ENCODE data around the gene PIEZO2. TPM values are rescaled to one million over a fixed set of nuclear protein-coding genes. Genes with fewer than 3 reads are reported as not detected.

PIEZO2 gene
- polyA plus RNA-seq, 1 experiment, result 2.8 TPM

DNA sequence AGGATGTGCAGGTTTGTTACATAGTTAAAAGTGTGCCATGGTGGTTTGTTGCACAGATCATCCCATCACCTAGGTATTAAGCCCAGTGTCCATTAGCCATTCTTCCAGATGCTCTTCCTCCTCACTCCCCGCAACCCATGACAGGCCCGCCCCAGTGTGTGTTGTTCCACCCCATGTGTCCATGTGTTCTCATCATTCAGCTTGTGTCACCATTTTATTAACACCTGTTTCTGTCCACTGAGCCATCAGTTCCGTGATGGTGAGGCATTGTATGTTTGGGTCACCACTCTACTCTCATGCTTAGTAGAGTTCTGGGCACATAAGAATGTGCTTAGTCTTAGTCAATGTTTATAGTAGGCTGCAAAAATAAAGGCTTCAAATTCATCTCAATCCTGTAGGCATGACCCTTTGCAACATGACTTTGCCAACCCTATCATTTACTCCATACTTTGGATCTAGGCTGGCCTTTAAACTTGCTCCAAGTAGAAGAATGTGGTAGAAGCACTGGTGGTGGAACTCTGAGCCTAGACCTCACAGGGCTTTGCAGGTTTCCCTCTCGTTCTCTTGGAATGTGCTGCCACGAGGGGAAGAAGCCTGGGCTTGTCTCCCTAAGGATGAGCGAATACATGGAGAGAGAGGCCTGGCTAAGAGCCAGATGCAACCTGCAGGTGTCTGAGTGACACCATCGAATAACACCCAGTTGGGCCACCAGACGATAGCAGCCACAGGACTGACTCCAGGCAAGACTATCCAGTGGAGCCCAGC lies 462.0 kb downstream of the PIEZO2 start:
- DNase-seq (ENCODE audit: low read depth, low spot score), result no peak
- Histone ChIP-seq H3K4me3 (ENCODE audit: low read depth, low read length) (no peak overlapping the region), H3K27ac (ENCODE audit: low read depth, low read length) (no peak overlapping the region), H3K9me3 (ENCODE audit: control insufficient read depth, insufficient read depth, low read length) (no peaks in the 10 kb centered on the region), H3K27me3 (ENCODE audit: control insufficient read depth, insufficient read depth, low read length) (no peaks in the 10 kb centered on the region)
- TF ChIP-seq, protein P1, sequence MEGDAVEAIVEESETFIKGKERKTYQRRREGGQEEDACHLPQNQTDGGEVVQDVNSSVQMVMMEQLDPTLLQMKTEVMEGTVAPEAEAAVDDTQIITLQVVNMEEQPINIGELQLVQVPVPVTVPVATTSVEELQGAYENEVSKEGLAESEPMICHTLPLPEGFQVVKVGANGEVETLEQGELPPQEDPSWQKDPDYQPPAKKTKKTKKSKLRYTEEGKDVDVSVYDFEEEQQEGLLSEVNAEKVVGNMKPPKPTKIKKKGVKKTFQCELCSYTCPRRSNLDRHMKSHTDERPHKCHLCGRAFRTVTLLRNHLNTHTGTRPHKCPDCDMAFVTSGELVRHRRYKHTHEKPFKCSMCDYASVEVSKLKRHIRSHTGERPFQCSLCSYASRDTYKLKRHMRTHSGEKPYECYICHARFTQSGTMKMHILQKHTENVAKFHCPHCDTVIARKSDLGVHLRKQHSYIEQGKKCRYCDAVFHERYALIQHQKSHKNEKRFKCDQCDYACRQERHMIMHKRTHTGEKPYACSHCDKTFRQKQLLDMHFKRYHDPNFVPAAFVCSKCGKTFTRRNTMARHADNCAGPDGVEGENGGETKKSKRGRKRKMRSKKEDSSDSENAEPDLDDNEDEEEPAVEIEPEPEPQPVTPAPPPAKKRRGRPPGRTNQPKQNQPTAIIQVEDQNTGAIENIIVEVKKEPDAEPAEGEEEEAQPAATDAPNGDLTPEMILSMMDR (IDR thresholded peaks at IDR 0.05; ENCODE audit: low read depth, low read length), result no peak
- ChIA-PET CTCF (interaction anchor here (1.4 kb wide), 1 partner anchor 127 kb away, joined by 3 read pairs; no protein-coding TSS in a partner anchor), POLR2A (no interaction called here)

DNA sequence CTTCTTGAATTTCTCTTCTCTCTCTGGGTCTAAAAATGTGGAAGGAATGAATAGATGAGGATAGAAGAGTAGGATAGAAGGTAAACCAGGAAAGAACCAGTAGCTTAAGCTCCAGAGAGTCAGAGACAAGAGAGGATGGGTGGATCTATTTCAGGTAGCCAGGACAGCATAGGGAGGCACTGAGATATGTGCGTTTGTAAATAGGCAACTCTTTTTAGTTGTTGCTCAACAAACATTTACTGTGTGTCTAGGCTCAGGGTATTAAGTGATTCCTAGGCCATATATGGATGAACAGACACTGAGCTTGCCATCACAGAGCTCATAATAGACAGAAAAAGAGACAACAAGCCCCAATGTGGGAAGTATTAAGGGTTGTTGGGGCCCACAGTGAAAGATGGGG lies 463.1 kb downstream of the PIEZO2 start:
- H3K27ac ChIP-seq (ENCODE audit: low read depth, low read length), result no peak overlapping the region
- no peaks in the 10 kb centered on the region for H3K27me3 ChIP-seq (ENCODE audit: control insufficient read depth, insufficient read depth, low read length)
- CTCF ChIA-PET, result no interaction called here
- no peak for DNase-seq (ENCODE audit: low read depth, low spot score)
- no peak overlapping the region for H3K4me3 ChIP-seq (ENCODE audit: low read depth, low read length)
- TF ChIP-seq, protein P1 (IDR thresholded peaks at IDR 0.05; ENCODE audit: low read depth, low read length), result no peak
- H3K9me3 ChIP-seq (ENCODE audit: control insufficient read depth, insufficient read depth, low read length), result no peaks in the 10 kb centered on the region
- POLR2A ChIA-PET, result no interaction called here

DNA sequence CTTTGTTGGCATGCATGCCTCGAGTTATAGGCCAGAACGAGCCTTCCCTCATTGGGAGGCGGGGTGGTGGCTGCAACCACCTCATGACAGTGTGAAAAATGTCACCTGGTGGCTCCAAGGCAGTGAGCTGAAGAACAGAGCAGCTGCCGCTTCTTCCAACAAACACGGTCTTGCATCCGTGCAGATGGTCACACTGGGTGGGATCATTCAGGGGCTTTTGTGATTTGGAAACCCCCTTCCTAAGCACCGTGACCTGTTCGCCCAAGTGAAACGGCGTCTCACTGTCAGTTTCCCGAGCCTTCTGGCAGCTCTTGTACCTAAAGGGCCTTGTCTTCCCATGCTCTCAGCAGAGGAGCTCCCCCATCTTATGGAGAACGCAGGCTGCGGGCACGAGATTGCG lies 463.9 kb downstream of the PIEZO2 start:
- Histone ChIP-seq H3K4me3 (ENCODE audit: low read depth, low read length) (no peak overlapping the region), H3K27me3 (ENCODE audit: control insufficient read depth, insufficient read depth, low read length) (no peaks in the 10 kb centered on the region), H3K9me3 (ENCODE audit: control insufficient read depth, insufficient read depth, low read length) (no peaks in the 10 kb centered on the region), H3K27ac (ENCODE audit: low read depth, low read length) (no peak overlapping the region)
- ChIA-PET POLR2A (no interaction called here), CTCF (no interaction called here)
- DNase-seq (ENCODE audit: low read depth, low spot score), result no peak
- TF ChIP-seq, protein P1 (IDR thresholded peaks at IDR 0.05; ENCODE audit: low read depth, low read length), result no peak

DNA sequence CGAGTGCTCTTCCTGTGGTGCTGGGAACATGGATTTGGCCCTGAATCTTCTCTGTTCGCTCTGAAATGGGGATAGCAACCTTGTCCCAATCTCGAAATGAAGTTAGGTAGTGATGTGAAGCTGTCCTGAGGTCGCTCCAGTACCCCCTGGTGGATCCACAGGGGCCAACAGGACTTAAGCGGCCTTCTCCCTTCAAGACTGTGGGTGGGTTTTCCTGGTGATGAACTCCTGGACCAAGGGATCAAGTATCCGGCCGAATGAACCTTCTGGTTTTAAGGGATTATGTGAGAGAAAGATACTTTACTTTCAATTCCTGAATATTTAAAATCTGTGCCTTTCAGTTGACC lies 467.0 kb downstream of the PIEZO2 start:
- Histone ChIP-seq H3K27ac (ENCODE audit: low read depth, low read length) (no peak overlapping the region), H3K4me3 (ENCODE audit: low read depth, low read length) (no peak overlapping the region), H3K27me3 (ENCODE audit: control insufficient read depth, insufficient read depth, low read length) (no peaks in the 10 kb centered on the region), H3K9me3 (ENCODE audit: control insufficient read depth, insufficient read depth, low read length) (no peaks in the 10 kb centered on the region)
- POLR2A ChIA-PET, result no interaction called here
- CTCF ChIA-PET, result no interaction called here
- TF ChIP-seq, protein P1 (IDR thresholded peaks at IDR 0.05; ENCODE audit: low read depth, low read length), result no peak
- DNase-seq (ENCODE audit: low read depth, low spot score), result no peak

DNA sequence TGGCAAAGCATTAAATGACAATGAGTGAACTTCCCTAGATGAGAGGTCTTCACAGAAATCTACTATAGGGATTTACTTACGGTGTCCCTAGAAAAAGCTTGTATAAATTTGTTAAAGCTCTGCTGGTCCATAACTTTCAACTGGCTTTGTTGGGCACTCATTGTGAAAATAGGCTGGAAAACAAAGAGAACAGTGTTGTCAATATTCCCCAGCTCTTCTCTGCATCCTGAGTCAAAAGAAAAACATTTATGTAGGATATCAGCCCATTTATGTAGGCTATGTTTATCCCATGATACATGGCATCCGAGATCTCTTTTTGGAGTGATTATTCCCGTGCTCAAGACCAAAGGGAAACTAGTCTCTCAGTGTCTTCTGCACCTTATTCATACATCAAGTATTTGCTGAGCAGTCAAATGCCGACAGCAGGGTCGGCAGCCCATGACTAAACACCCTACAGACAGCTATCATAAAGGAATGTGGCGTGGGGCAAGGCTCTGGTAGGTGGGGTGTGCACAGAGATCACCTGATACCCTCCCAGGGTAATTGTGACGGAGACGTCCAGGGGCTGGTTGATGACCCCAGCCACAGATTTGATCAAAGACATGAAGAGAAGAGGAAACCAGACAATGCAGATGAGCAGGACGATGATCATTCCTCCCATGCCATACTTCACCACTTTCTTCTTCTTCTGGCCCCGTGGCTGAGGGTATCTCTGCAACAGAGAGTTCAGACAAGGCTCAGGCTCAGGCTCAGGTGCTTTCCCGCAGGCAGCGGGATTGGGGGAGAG lies 467.6 kb downstream of the PIEZO2 start:
- no peaks in the 10 kb centered on the region for H3K9me3 ChIP-seq (ENCODE audit: control insufficient read depth, insufficient read depth, low read length)
- ChIA-PET POLR2A (no interaction called here), CTCF (no interaction called here)
- H3K27me3 ChIP-seq (ENCODE audit: control insufficient read depth, insufficient read depth, low read length), result no peaks in the 10 kb centered on the region
- no peak overlapping the region for H3K27ac ChIP-seq (ENCODE audit: low read depth, low read length)
- DNase-seq (ENCODE audit: low read depth, low spot score), result no peak
- H3K4me3 ChIP-seq (ENCODE audit: low read depth, low read length), result no peak overlapping the region
- TF ChIP-seq, protein P1 (IDR thresholded peaks at IDR 0.05; ENCODE audit: low read depth, low read length), result no peak
